C1 segment of cervical spinal cord (tissue), 14 donors: Measurements from ENCODE around the gene NLGN4X.

Source experiments
- DNase-seq, 14 donors: peaks; one replicate each; lab custom pipeline; 2025; lab: John Stamatoyannopoulos, UW

Gene NLGN4X

GRCh38 chrX:6228720-6229119 is at the start of gene NLGN4X:
Gene NLGN4X, minus strand, starts transcription at chrX:6228867. Its CDS starts 77,401 bp downstream, at chrX:6151466.
- DNase-seq = peak in 13 of 14 donors; percentile 3 to 84 (median 51)

- DNase-seq = no peak
Observed at GRCh38 chrX:6266041-6266440, 37.4 kb upstream of the NLGN4X start.

- no peak for DNase-seq
Observed at GRCh38 chrX:6262959-6263358, 34.3 kb upstream of the NLGN4X start.

GRCh38 chrX:6257025-6257424 is 28.4 kb upstream of the NLGN4X start:
- no peak for DNase-seq

GRCh38 chrX:6244666-6245065 is 16.0 kb upstream of the NLGN4X start:
- DNase-seq = no peak

- no peak for DNase-seq
Observed at GRCh38 chrX:6238576-6238975, 9.9 kb upstream of the NLGN4X start.

- peak in 2 of 14 donors; percentile 6 to 14 for DNase-seq
Observed at GRCh38 chrX:6227935-6228334, 732 bp downstream of the NLGN4X start.

- DNase-seq = peak in 4 of 14 donors; percentile 6 to 25 (median 18)
Observed at GRCh38 chrX:6227453-6227835, 1.2 kb downstream of the NLGN4X start.

GRCh38 chrX:6226596-6227452 is 1.8 kb downstream of the NLGN4X start:
- peak in 9 of 14 donors; percentile 1 to 55 (median 28) for DNase-seq

- peak in 12 of 14 donors; percentile 2 to 63 (median 24) for DNase-seq
Observed at GRCh38 chrX:6225911-6226595, 2.6 kb downstream of the NLGN4X start.

- DNase-seq = peak in 3 of 14 donors; percentile 1 to 37 (median 4)
Observed at GRCh38 chrX:6225288-6225910, 3.3 kb downstream of the NLGN4X start.

- no peak for DNase-seq
Observed at GRCh38 chrX:6223516-6223915, 5.2 kb downstream of the NLGN4X start.

- DNase-seq = no peak
Observed at GRCh38 chrX:6210230-6210629, 18.4 kb downstream of the NLGN4X start.

GRCh38 chrX:6203462-6204215 is 25.0 kb downstream of the NLGN4X start:
- DNase-seq = no peak

GRCh38 chrX:6199486-6199885 is 29.2 kb downstream of the NLGN4X start:
- no peak for DNase-seq

- no peak for DNase-seq
Observed at GRCh38 chrX:6187256-6187655, 41.4 kb downstream of the NLGN4X start.

GRCh38 chrX:6184900-6185515 is 43.7 kb downstream of the NLGN4X start:
- no peak for DNase-seq

GRCh38 chrX:6175914-6176313 is 52.8 kb downstream of the NLGN4X start:
- no peak for DNase-seq

GRCh38 chrX:6170424-6170823 is 58.2 kb downstream of the NLGN4X start:
- DNase-seq = no peak

- peak in 1 of 14 donors; percentile 1 for DNase-seq
Observed at GRCh38 chrX:6169407-6169806, 59.3 kb downstream of the NLGN4X start.

GRCh38 chrX:6163721-6164120 is 64.9 kb downstream of the NLGN4X start:
- no peak for DNase-seq
